HFFc6 (cell line): ENCODE results near the gene NELFA. TPM values are rescaled to one million over a fixed set of nuclear protein-coding genes. Genes with fewer than 3 reads are reported as not detected.
A peak's percentile ranks its signal among the peaks of the same experiment; 100 is the strongest.

Experiments
- DNase-seq: peaks from one replicate; pipeline ENCODE4 v3.0.0-alpha.2; 2018
- H3K27ac Mint-ChIP-seq: 2 replicates; pipeline ENCODE4 v1.8.0; 2020; ENCODE audit warnings: mild to moderate bottlenecking, mixed read lengths
- H3K27me3 Mint-ChIP-seq: 2 replicates; pipeline ENCODE4 v1.8.0; 2021; ENCODE audit warnings: mild to moderate bottlenecking, moderate library complexity, mixed read lengths; ENCODE audit not compliant: insufficient read depth
- H3K36me3 Mint-ChIP-seq: 2 replicates; pipeline ENCODE4 v1.8.0; 2021; ENCODE audit warnings: low read depth, mixed read lengths
- H3K4me1 Mint-ChIP-seq: 2 replicates; pipeline ENCODE4 v1.8.0; 2020; ENCODE audit warnings: low read depth, mixed read lengths
- H3K4me3 Mint-ChIP-seq: 2 replicates; pipeline ENCODE4 v1.8.0; 2020; ENCODE audit warnings: mild to moderate bottlenecking, moderate library complexity, mixed read lengths
- H3K9me3 Mint-ChIP-seq: 2 replicates; pipeline ENCODE4 v1.8.0; 2020; ENCODE audit warnings: mild to moderate bottlenecking, mixed read lengths
- CTCF ChIP-seq: fragments of 200-600 bp; sonication (generic); IDR thresholded peaks from 2 replicates; pipeline ENCODE4 v1.5.0; 2021; ENCODE audit warnings: antibody characterized with exemption, mild to moderate bottlenecking
- total RNA-seq, 6 experiments: library from RNA; stranded (reverse); fragmentation: NEBNext Ultra II Directional; extraction: Animal tissue kit (Norgen Biotek cat#: 25700); gene quantifications; 2 replicates in 1 of 6; 3 replicates in 5 of 6; pipeline ENCODE4 v1.2.3, GENCODE V29; 2021

The NELFA gene
- total RNA-seq, 6 experiments from 2014 or later: 19.2 to 21.2 (median 20.2) TPM

GRCh38 chr4:1961563-1961962, 47.2 kb downstream of the NELFA start:
- H3K27ac Mint-ChIP-seq: no peak overlapping the region; the same call in 1 of the 2 replicates
- H3K27me3 Mint-ChIP-seq: peaks cover 1% of the 10 kb centered on the region; the same call in 1 of the 2 replicates
- H3K36me3 Mint-ChIP-seq: peaks cover 63% of the 10 kb centered on the region
- no peak for DNase-seq
- TF ChIP-seq CTCF: no peak
- no peak overlapping the region for H3K4me3 Mint-ChIP-seq
- H3K4me1 Mint-ChIP-seq: peaks cover 18% of the 10 kb centered on the region
- no peaks in the 10 kb centered on the region for H3K9me3 Mint-ChIP-seq

- Mint-ChIP-seq H3K27me3 (peaks cover 1% of the 10 kb centered on the region; the same call in 1 of the 2 replicates), H3K9me3 (no peaks in the 10 kb centered on the region), H3K36me3 (peaks cover 66% of the 10 kb centered on the region), H3K4me1 (peaks cover 18% of the 10 kb centered on the region), H3K4me3 (no peak overlapping the region), H3K27ac (peak overlapping the region; percentile 40)
- DNase-seq: no peak
- no peak for TF ChIP-seq CTCF
Measured at GRCh38 chr4:1961038-1961437, 47.7 kb downstream of the NELFA start.

- Mint-ChIP-seq H3K27ac (peak overlapping the region; percentile 40), H3K27me3 (peaks cover 1% of the 10 kb centered on the region; the same call in 1 of the 2 replicates), H3K4me3 (no peak overlapping the region), H3K36me3 (peaks cover 63% of the 10 kb centered on the region), H3K9me3 (no peaks in the 10 kb centered on the region), H3K4me1 (peaks cover 15% of the 10 kb centered on the region)
- peak; percentile 19 for DNase-seq
- no peak for TF ChIP-seq CTCF
Measured at GRCh38 chr4:1960170-1960825, 48.5 kb downstream of the NELFA start.

DNA sequence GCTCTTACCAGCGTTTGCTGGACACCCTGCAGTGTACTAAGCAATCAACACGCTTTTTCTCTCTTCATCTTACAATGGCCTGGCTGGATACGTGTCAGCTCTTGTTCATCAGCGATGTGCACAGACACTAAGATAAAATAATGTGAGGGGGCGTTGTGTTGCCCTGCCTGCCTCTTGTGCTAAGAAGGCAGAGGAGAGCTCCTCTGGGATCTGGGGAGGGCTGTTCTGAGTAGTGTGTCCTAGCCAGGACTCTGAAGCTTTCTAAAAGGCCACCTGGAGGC, 49.7 kb downstream of the NELFA start:
- no peak overlapping the region for H3K4me3 Mint-ChIP-seq
- DNase-seq: no peak
- H3K9me3 Mint-ChIP-seq: no peaks in the 10 kb centered on the region
- H3K36me3 Mint-ChIP-seq: peaks cover 54% of the 10 kb centered on the region
- H3K27me3 Mint-ChIP-seq: peaks cover 4% of the 10 kb centered on the region
- no peak for TF ChIP-seq CTCF
- peak overlapping the region; percentile 11; the same call in 1 of the 2 replicates for H3K27ac Mint-ChIP-seq
- H3K4me1 Mint-ChIP-seq: peaks cover 10% of the 10 kb centered on the region

DNA sequence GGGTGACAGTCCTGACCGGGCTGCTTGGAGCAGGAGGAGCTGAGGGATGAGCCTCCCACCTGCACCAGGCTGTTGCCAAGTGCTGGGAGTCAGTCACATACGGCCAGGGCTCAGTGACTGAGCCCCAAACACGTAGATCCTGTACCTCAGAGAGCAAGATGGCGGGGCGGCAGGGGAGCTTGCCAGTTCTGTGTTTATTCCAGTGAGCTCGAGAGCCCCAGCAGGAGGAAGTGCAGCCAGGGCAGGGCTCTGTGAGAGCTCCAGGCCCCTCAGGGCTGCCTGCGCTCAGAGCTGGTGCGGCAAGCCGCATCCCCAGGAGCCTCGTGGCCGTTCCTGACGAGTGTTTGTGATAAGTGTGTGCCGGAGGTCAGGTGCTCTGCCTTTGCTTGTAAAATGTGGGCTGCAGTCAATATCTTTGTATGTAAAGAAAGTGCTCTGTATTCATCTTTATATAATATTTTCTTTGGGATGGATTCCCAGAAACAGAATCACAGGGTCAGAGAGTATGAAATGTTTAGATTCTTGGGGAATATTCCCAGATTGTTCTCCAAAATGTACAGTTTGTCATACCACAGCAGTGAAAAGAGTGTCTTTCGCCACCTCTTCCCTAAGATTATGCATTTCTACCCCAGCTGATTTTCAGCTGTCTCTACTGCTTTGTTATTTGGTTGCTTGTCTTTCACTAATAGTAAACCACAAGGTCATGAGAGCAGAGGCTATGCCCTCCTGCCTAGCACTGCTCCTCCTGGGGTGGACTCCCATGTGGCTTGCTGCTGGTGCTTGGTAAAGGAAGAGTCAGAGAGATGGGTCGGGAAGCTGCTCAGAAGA, 50.3 kb downstream of the NELFA start:
- no peak for DNase-seq
- H3K27me3 Mint-ChIP-seq: peaks cover 4% of the 10 kb centered on the region
- H3K36me3 Mint-ChIP-seq: peaks cover 50% of the 10 kb centered on the region
- peak overlapping the region; percentile 11 for H3K27ac Mint-ChIP-seq
- peaks cover 10% of the 10 kb centered on the region for H3K4me1 Mint-ChIP-seq
- no peak for TF ChIP-seq CTCF
- no peaks in the 10 kb centered on the region for H3K9me3 Mint-ChIP-seq
- no peak overlapping the region for H3K4me3 Mint-ChIP-seq
